A204.1 (cell line): Measurements from ENCODE around the gene MAZ.

Source experiments
- FAIRE-seq: peaks from 2 replicates; lab custom pipeline; 2012; peaks lifted over from hg19 to GRCh38; lab: Jason Lieb, UNC

Gene MAZ

DNA sequence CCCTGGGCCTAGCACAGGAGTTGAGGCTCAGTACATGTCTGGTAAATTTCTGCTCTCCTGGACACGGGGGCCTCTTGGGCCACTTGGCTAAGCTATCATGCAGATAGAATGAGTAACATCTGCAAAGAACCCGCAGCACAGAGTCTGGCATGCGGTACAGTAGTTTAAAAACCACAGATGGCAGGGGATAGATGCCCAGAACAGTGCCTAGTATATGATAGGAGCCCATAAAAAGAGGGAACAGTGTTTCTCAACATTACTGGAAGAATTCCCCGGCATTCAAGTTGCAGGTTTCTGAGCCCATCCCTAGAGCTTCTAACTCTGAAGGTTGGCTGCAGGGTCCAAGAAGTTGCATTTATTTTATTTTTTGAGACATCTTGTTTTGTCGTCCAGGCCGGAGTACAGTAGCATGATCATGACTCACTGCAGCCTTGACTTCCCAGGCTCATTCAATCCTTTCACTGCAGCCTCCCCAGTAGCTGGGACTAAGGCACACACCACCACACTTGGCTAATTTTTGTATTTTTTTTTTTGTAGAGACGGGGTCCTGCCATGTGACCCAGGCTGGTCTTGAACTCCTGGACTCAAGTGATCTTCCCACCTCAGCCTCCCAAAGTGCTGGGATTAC lies 50.9 kb downstream of the MAZ start:
- no peak for FAIRE-seq

DNA sequence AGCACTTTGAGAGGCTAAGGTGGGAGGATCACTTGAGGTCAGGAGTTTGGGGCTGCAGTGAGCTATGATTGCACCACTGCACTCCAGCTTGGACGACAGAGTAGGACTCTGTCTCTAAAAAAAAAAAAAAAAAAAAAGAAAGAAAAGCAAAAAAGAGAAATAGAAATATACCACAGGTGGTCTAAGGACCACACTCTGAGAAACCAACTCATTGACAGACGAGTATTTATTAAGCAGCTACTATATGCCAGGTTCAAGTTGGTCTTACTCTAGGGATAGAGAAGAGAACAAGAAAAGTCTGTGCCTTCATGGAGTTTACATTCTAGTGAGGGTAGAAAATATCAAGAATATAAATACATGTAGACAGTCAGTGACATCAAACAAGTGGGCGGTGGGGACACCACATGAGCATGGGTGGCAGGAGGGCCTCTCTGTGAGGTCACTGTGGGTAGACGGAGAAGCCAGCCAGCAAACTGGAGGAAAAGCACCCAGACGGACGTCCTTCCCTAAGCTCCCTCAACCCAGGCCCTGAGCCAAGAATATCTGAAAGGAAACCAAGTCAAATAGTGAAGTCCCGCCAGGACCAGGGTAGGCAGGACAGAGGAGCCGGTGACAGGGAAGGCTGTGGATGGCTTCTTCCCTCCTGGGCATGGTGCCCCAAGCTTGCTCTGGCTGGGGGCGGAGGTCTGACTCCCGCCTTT lies 52.0 kb downstream of the MAZ start:
- FAIRE-seq = no peak

DNA sequence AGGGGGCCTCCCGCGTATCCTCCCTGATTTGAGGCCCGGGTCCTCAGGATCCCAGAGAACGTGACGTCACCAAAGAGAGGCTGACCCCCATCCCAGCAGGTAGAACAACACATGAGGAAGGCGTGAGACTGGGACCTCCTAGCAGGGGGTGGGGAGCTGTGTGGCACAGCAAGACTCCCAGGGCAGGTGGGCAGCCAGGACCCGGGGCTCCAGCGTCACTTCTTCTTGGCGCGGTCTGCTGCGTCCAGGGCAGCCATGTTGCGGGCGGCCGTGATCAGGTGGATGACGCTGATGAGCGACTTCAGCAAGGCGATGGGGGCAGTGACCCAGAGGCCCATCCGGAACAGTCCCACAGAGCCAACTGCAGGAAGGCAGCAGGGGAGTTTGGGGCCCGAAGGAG lies 52.6 kb downstream of the MAZ start:
- FAIRE-seq = no peak

DNA sequence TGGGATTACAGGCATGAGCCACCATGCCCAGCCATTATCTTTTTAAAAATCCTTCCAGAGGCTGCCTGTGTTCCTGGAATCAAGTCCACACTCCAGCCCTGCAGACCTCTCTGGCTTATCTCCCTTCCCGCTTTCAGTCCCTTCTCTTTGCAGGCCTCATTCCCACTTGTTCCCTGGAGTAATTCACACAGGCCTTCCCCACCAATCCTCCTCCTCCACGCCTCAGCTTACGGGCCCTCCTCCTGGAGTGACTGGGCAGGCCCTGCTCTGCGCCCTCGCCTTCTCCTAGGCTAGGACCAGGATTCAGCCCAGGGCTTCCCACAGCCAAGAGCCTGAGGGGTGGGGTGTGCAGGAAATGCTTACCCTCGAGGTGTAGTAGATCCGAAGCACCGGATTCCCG lies 53.9 kb downstream of the MAZ start:
- no peak for FAIRE-seq
